Astrocyte of the spinal cord (primary cell): ENCODE measurements around the gene PRDM5.

Source experiments
- DNase-seq: peaks from one replicate; pipeline ENCODE4 v3.0.0; 2011; ENCODE audit warnings: low read depth, low spot score
- H3K4me3 ChIP-seq: 2 replicates; pipeline ENCODE4 v1.5.1; 2011; ENCODE audit warnings: low read depth, mild to moderate bottlenecking, low read length, moderate library complexity
- CTCF ChIP-seq: IDR thresholded peaks from 2 replicates; pipeline ENCODE4 v1.5.1; 2012; ENCODE audit warnings: low read depth, mild to moderate bottlenecking, low read length, inconsistent platforms
- in situ Hi-C: cut with HindIII; loops from 2 replicates; pipeline ENCODE4 v1.10.0; 2017; ENCODE audit warnings: low sequenced_read_pairs

Gene PRDM5

GRCh38 chr4:120821977-120822376, 100.5 kb downstream of the PRDM5 start:
- no peak for DNase-seq
- TF ChIP-seq CTCF = no peak
- H3K4me3 ChIP-seq = no peak overlapping the region
- in situ Hi-C loops = no loop called here

- in situ Hi-C loops = no loop called here
- H3K4me3 ChIP-seq = no peak overlapping the region
- no peak for TF ChIP-seq CTCF
- DNase-seq = no peak
Observed at GRCh38 chr4:120821029-120821428, 101.5 kb downstream of the PRDM5 start.

- no peak for TF ChIP-seq CTCF
- H3K4me3 ChIP-seq = no peak overlapping the region
Observed at GRCh38 chr4:120819805-120820437, 102.6 kb downstream of the PRDM5 start.

GRCh38 chr4:120816296-120816965, 106.1 kb downstream of the PRDM5 start:
- peak overlapping the region; percentile 7 for H3K4me3 ChIP-seq
- DNase-seq = no peak
- no peak for TF ChIP-seq CTCF
- in situ Hi-C loops = no loop called here

More at GRCh38 chr4:120819805-120820437, 102.6 kb downstream of the PRDM5 start:
- DNase-seq = no peak
- in situ Hi-C loops = no loop called here

- in situ Hi-C loops = no loop called here
- no peak for DNase-seq
- no peak overlapping the region for H3K4me3 ChIP-seq
- no peak for TF ChIP-seq CTCF
Observed at GRCh38 chr4:120815361-120815760, 107.2 kb downstream of the PRDM5 start.

GRCh38 chr4:120814886-120815285, 107.6 kb downstream of the PRDM5 start:
- in situ Hi-C loops = no loop called here
- DNase-seq = no peak
- no peak overlapping the region for H3K4me3 ChIP-seq
- no peak for TF ChIP-seq CTCF
